ENCODE results near the gene DIRAS1.

DIRAS1 gene

GRCh38 chr19:2751438-2751830, 30.3 kb upstream of the DIRAS1 start:
- H3K27me3 ChIP-seq (ENCODE audit: insufficient read depth, low read length, poor library complexity), result no peaks in the 10 kb centered on the region
- no peak overlapping the region for H3K4me2 ChIP-seq (ENCODE audit: low read length)
- H3K79me2 ChIP-seq (ENCODE audit: control insufficient read depth, insufficient read depth, low read length), result no peaks in the 10 kb centered on the region
- no peak overlapping the region for H3K27ac ChIP-seq (ENCODE audit: low read depth, low read length)
- no peak overlapping the region for H3K9ac ChIP-seq (ENCODE audit: low read length)
- no peak overlapping the region for H3K4me3 ChIP-seq (ENCODE audit: low read length)
- H3K4me1 ChIP-seq (ENCODE audit: control insufficient read depth, low read depth, low read length), result no peaks in the 10 kb centered on the region
- no peaks in the 10 kb centered on the region for H3K79me1 ChIP-seq (ENCODE audit: low read length)
- DNase-seq, result no peak
- H3K18ac ChIP-seq (ENCODE audit: low read length), result no peak overlapping the region
- H2AK5ac ChIP-seq (ENCODE audit: low read length), result no peak overlapping the region
- no CpG with 5 or more reads among the region's 21 CpGs for WGBS (ENCODE audit: extremely low coverage, insufficient coverage, low lambda C conversion rate)
- no peak overlapping the region for H2BK120ac ChIP-seq (ENCODE audit: low read depth, low read length)
- H4K5ac ChIP-seq (ENCODE audit: low read length), result no peak overlapping the region
- H3K36me3 ChIP-seq (ENCODE audit: control insufficient read depth, insufficient read depth, low read length), result peaks cover 6% of the 10 kb centered on the region
- H3K56ac ChIP-seq (ENCODE audit: low read length), result no peak overlapping the region
- H3K23ac ChIP-seq (ENCODE audit: low read length), result no peak overlapping the region
- no peak overlapping the region for H2BK15ac ChIP-seq (replicated peaks; ENCODE audit: low read depth)
- no peak overlapping the region for H2BK5ac ChIP-seq (ENCODE audit: low read length)
- H4K8ac ChIP-seq (ENCODE audit: low read depth, low read length), result no peak overlapping the region
- no peak overlapping the region for H3K4ac ChIP-seq (ENCODE audit: low read depth, low read length)

GRCh38 chr19:2750808-2751437, 29.8 kb upstream of the DIRAS1 start:
- Histone ChIP-seq H3K27ac (ENCODE audit: low read depth, low read length) (no peak overlapping the region), H3K27me3 (ENCODE audit: insufficient read depth, low read length, poor library complexity) (no peaks in the 10 kb centered on the region), H2AK5ac (ENCODE audit: low read length) (no peak overlapping the region), H2BK120ac (ENCODE audit: low read depth, low read length) (no peak overlapping the region), H3K79me1 (ENCODE audit: low read length) (no peaks in the 10 kb centered on the region), H3K4me2 (ENCODE audit: low read length) (no peak overlapping the region), H4K8ac (ENCODE audit: low read depth, low read length) (no peak overlapping the region), H3K4ac (ENCODE audit: low read depth, low read length) (no peak overlapping the region), H3K4me1 (ENCODE audit: control insufficient read depth, low read depth, low read length) (no peaks in the 10 kb centered on the region), H3K79me2 (ENCODE audit: control insufficient read depth, insufficient read depth, low read length) (no peaks in the 10 kb centered on the region), H2BK15ac (replicated peaks; ENCODE audit: low read depth) (no peak overlapping the region), H2BK5ac (ENCODE audit: low read length) (no peak overlapping the region), H3K36me3 (ENCODE audit: control insufficient read depth, insufficient read depth, low read length) (peaks cover 5% of the 10 kb centered on the region), H3K18ac (ENCODE audit: low read length) (no peak overlapping the region), H3K9ac (ENCODE audit: low read length) (no peak overlapping the region), H3K4me3 (ENCODE audit: low read length) (no peak overlapping the region), H4K5ac (ENCODE audit: low read length) (no peak overlapping the region), H3K23ac (ENCODE audit: low read length) (no peak overlapping the region), H3K56ac (ENCODE audit: low read length) (no peak overlapping the region)
- DNase-seq, result no peak
- WGBS (ENCODE audit: extremely low coverage, insufficient coverage, low lambda C conversion rate), result no CpG with 5 or more reads among the region's 17 CpGs

DNA sequence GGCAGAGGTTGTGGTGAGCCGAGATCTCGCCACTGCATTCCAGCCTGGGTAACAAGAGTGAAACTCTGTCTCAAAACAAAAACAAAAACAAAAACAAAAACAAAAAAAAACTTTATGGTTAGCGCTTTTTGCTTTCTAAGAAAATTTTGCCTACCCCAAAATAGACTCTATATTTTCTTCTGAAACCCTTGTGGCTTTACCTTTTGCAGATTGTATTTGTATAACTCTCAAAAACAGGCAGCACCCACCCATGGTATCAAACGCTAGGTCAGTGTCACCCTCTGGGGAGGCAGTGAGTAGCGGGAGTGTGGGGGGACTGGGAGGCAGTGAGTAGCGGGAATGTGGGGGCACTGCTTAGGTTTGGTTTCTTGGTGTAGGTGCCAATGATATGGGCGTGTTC, 26.2 kb upstream of the DIRAS1 start:
- H3K4ac ChIP-seq (ENCODE audit: low read depth, low read length), result no peak overlapping the region
- no peak for DNase-seq
- H4K8ac ChIP-seq (ENCODE audit: low read depth, low read length), result no peak overlapping the region
- no peak overlapping the region for H3K56ac ChIP-seq (ENCODE audit: low read length)
- no peaks in the 10 kb centered on the region for H3K36me3 ChIP-seq (ENCODE audit: control insufficient read depth, insufficient read depth, low read length)
- no peak overlapping the region for H2BK15ac ChIP-seq (replicated peaks; ENCODE audit: low read depth)
- no peak overlapping the region for H4K5ac ChIP-seq (ENCODE audit: low read length)
- no peak overlapping the region for H2BK5ac ChIP-seq (ENCODE audit: low read length)
- peaks cover 2% of the 10 kb centered on the region for H3K27me3 ChIP-seq (ENCODE audit: insufficient read depth, low read length, poor library complexity)
- H3K79me1 ChIP-seq (ENCODE audit: low read length), result no peaks in the 10 kb centered on the region
- H3K4me3 ChIP-seq (ENCODE audit: low read length), result no peak overlapping the region
- H2BK120ac ChIP-seq (ENCODE audit: low read depth, low read length), result no peak overlapping the region
- H3K23ac ChIP-seq (ENCODE audit: low read length), result no peak overlapping the region
- no peak overlapping the region for H3K18ac ChIP-seq (ENCODE audit: low read length)
- no peak overlapping the region for H3K4me2 ChIP-seq (ENCODE audit: low read length)
- WGBS (ENCODE audit: extremely low coverage, insufficient coverage, low lambda C conversion rate), result no CpG with 5 or more reads among the region's 7 CpGs
- no peak overlapping the region for H2AK5ac ChIP-seq (ENCODE audit: low read length)
- no peaks in the 10 kb centered on the region for H3K4me1 ChIP-seq (ENCODE audit: control insufficient read depth, low read depth, low read length)
- no peaks in the 10 kb centered on the region for H3K79me2 ChIP-seq (ENCODE audit: control insufficient read depth, insufficient read depth, low read length)
- H3K9ac ChIP-seq (ENCODE audit: low read length), result no peak overlapping the region
- H3K27ac ChIP-seq (ENCODE audit: low read depth, low read length), result no peak overlapping the region

DNA sequence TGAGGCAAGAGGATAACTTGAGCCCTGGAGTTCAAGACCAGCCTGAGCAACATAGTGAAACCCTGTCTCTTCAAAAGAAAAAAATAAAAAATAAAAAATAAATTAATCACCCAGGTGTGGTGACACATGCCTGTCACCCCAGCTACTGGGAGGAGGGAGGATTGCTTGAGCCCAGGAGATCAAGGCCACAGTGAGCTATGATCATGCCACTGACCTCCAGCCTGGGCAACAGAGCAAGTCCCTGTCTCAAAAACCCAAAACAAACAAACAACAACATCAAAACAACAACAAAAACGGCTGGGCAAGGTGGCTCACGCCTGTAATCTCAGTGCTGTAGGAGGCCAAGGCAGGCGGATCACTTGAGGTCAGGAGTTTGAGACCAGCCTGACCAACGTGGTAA, 22.9 kb upstream of the DIRAS1 start:
- Histone ChIP-seq H3K79me1 (ENCODE audit: low read length) (no peaks in the 10 kb centered on the region), H4K8ac (ENCODE audit: low read depth, low read length) (no peak overlapping the region), H3K36me3 (ENCODE audit: control insufficient read depth, insufficient read depth, low read length) (no peaks in the 10 kb centered on the region), H3K4ac (ENCODE audit: low read depth, low read length) (no peak overlapping the region), H3K18ac (ENCODE audit: low read length) (no peak overlapping the region), H3K4me2 (ENCODE audit: low read length) (no peak overlapping the region), H3K56ac (ENCODE audit: low read length) (no peak overlapping the region), H2BK15ac (replicated peaks; ENCODE audit: low read depth) (no peak overlapping the region), H3K9ac (ENCODE audit: low read length) (no peak overlapping the region), H2BK120ac (ENCODE audit: low read depth, low read length) (no peak overlapping the region), H2BK5ac (ENCODE audit: low read length) (no peak overlapping the region), H3K4me3 (ENCODE audit: low read length) (no peak overlapping the region), H3K27ac (ENCODE audit: low read depth, low read length) (no peak overlapping the region), H3K27me3 (ENCODE audit: insufficient read depth, low read length, poor library complexity) (peaks cover 2% of the 10 kb centered on the region), H3K4me1 (ENCODE audit: control insufficient read depth, low read depth, low read length) (no peaks in the 10 kb centered on the region), H2AK5ac (ENCODE audit: low read length) (no peak overlapping the region), H4K5ac (ENCODE audit: low read length) (no peak overlapping the region), H3K79me2 (ENCODE audit: control insufficient read depth, insufficient read depth, low read length) (no peaks in the 10 kb centered on the region), H3K23ac (ENCODE audit: low read length) (no peak overlapping the region)
- no CpG with 5 or more reads among the region's 4 CpGs for WGBS (ENCODE audit: extremely low coverage, insufficient coverage, low lambda C conversion rate)
- no peak for DNase-seq

DNA sequence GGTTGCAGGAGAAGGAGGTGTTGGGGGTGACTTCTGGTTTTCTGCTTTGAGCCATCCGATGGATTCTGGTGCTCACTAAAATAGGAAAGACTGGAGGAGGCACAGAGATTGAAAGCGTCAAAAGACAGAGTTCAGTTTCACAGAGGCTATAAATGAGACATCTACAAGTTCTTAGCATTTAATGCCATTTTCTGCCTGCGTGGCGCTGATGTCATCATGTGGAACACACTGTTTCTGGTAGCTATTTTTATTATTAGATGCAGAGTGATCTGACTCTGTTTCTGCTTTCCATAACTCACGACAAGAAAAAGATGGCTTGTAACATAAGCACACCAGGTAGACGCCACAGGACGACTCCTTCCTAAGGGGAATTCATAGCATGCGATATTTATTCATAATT, 21.9 kb upstream of the DIRAS1 start:
- H3K56ac ChIP-seq (ENCODE audit: low read length), result no peak overlapping the region
- no peak overlapping the region for H2BK15ac ChIP-seq (replicated peaks; ENCODE audit: low read depth)
- peaks cover 2% of the 10 kb centered on the region for H3K27me3 ChIP-seq (ENCODE audit: insufficient read depth, low read length, poor library complexity)
- no peak overlapping the region for H4K8ac ChIP-seq (ENCODE audit: low read depth, low read length)
- H3K4me3 ChIP-seq (ENCODE audit: low read length), result no peak overlapping the region
- H3K4me2 ChIP-seq (ENCODE audit: low read length), result no peak overlapping the region
- no peak overlapping the region for H4K5ac ChIP-seq (ENCODE audit: low read length)
- H2AK5ac ChIP-seq (ENCODE audit: low read length), result no peak overlapping the region
- H3K4ac ChIP-seq (ENCODE audit: low read depth, low read length), result no peak overlapping the region
- no peaks in the 10 kb centered on the region for H3K4me1 ChIP-seq (ENCODE audit: control insufficient read depth, low read depth, low read length)
- no peak overlapping the region for H3K9ac ChIP-seq (ENCODE audit: low read length)
- WGBS (ENCODE audit: extremely low coverage, insufficient coverage, low lambda C conversion rate), result no CpG with 5 or more reads among the region's 8 CpGs
- H3K18ac ChIP-seq (ENCODE audit: low read length), result no peak overlapping the region
- no peak for DNase-seq
- no peak overlapping the region for H2BK5ac ChIP-seq (ENCODE audit: low read length)
- peaks cover 2% of the 10 kb centered on the region for H3K79me1 ChIP-seq (ENCODE audit: low read length)
- H2BK120ac ChIP-seq (ENCODE audit: low read depth, low read length), result no peak overlapping the region
- H3K79me2 ChIP-seq (ENCODE audit: control insufficient read depth, insufficient read depth, low read length), result no peaks in the 10 kb centered on the region
- no peaks in the 10 kb centered on the region for H3K36me3 ChIP-seq (ENCODE audit: control insufficient read depth, insufficient read depth, low read length)
- no peak overlapping the region for H3K27ac ChIP-seq (ENCODE audit: low read depth, low read length)
- H3K23ac ChIP-seq (ENCODE audit: low read length), result no peak overlapping the region

DNA sequence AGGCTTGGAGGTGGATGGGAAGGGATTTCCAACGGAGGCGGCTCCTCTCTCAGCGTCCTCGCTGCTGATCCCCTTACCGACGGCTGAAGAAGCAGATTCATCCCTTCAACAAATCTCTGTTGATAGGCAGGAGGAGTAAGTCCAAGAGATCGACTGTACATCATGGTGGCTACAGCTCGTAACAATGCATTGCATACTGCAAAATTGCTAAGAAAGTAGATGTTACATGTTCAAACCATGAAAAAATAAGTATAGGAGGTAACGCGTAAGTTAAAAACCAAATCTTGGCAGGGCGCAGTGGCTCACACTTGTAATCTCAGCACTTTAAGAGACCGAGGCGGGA, 19.1 kb upstream of the DIRAS1 start:
- Histone ChIP-seq H3K27me3 (ENCODE audit: insufficient read depth, low read length, poor library complexity) (peaks cover 2% of the 10 kb centered on the region), H4K5ac (ENCODE audit: low read length) (no peak overlapping the region), H3K79me2 (ENCODE audit: control insufficient read depth, insufficient read depth, low read length) (no peaks in the 10 kb centered on the region), H3K79me1 (ENCODE audit: low read length) (peaks cover 2% of the 10 kb centered on the region), H3K4me1 (ENCODE audit: control insufficient read depth, low read depth, low read length) (no peaks in the 10 kb centered on the region), H3K23ac (ENCODE audit: low read length) (no peak overlapping the region), H4K8ac (ENCODE audit: low read depth, low read length) (no peak overlapping the region), H3K27ac (ENCODE audit: low read depth, low read length) (no peak overlapping the region), H3K9ac (ENCODE audit: low read length) (no peak overlapping the region), H2BK120ac (ENCODE audit: low read depth, low read length) (no peak overlapping the region), H3K18ac (ENCODE audit: low read length) (no peak overlapping the region), H3K4me3 (ENCODE audit: low read length) (no peak overlapping the region), H3K36me3 (ENCODE audit: control insufficient read depth, insufficient read depth, low read length) (peaks cover 2% of the 10 kb centered on the region), H2BK15ac (replicated peaks; ENCODE audit: low read depth) (no peak overlapping the region), H3K56ac (ENCODE audit: low read length) (no peak overlapping the region), H2AK5ac (ENCODE audit: low read length) (no peak overlapping the region), H3K4ac (ENCODE audit: low read depth, low read length) (no peak overlapping the region), H2BK5ac (ENCODE audit: low read length) (no peak overlapping the region), H3K4me2 (ENCODE audit: low read length) (no peak overlapping the region)
- no CpG with 5 or more reads among the region's 13 CpGs for WGBS (ENCODE audit: extremely low coverage, insufficient coverage, low lambda C conversion rate)
- DNase-seq, result no peak

Measured in mesendoderm (in vitro differentiated cells).